ENCODE measurements around the gene ING1.
"Not testable (repeated sequence)": the region's sequence is repeated elsewhere in the genome, so short reads cannot be mapped to it uniquely, and the experiment has no call there.

The ING1 gene

GRCh38 chr13:110719036-110719710, 5.7 kb downstream of the ING1 start:
- no peak for DNase-seq

- DNase-seq = no peak
Measured at GRCh38 chr13:110722971-110723370, 9.5 kb downstream of the ING1 start.

- DNase-seq = no peak
Measured at GRCh38 chr13:110723598-110723997, 10.1 kb downstream of the ING1 start.

GRCh38 chr13:110726153-110726552, 12.7 kb downstream of the ING1 start:
- DNase-seq = not testable (repeated sequence)

- no peak for DNase-seq
Measured at GRCh38 chr13:110726726-110727125, 13.2 kb downstream of the ING1 start.

GRCh38 chr13:110731072-110731471, 17.6 kb downstream of the ING1 start:
- no peak for DNase-seq

- DNase-seq = no peak
Measured at GRCh38 chr13:110734561-110734960, 21.1 kb downstream of the ING1 start.

- DNase-seq = no peak
Measured at GRCh38 chr13:110737555-110737954, 24.1 kb downstream of the ING1 start.

GRCh38 chr13:110743687-110744086, 30.2 kb downstream of the ING1 start:
- DNase-seq = no peak

- no peak for DNase-seq
Measured at GRCh38 chr13:110746438-110746837, 32.9 kb downstream of the ING1 start.

GRCh38 chr13:110748271-110748670, 34.8 kb downstream of the ING1 start:
- no peak for DNase-seq

GRCh38 chr13:110756219-110756631, 42.7 kb downstream of the ING1 start:
- DNase-seq = no peak

GRCh38 chr13:110757296-110757695, 43.8 kb downstream of the ING1 start:
- DNase-seq = no peak

GRCh38 chr13:110758195-110758805, 44.8 kb downstream of the ING1 start:
- no peak for DNase-seq

- no peak for DNase-seq
Measured at GRCh38 chr13:110759710-110760109, 46.2 kb downstream of the ING1 start.

- DNase-seq = no peak
Measured at GRCh38 chr13:110760611-110761010, 47.1 kb downstream of the ING1 start.

- DNase-seq = no peak
Measured at GRCh38 chr13:110766671-110767430, 53.4 kb downstream of the ING1 start.

GRCh38 chr13:110767476-110767875, 54.0 kb downstream of the ING1 start:
- no peak for DNase-seq

- DNase-seq = no peak
Measured at GRCh38 chr13:110769097-110769496, 55.6 kb downstream of the ING1 start.

- no peak for DNase-seq
Measured at GRCh38 chr13:110770678-110771077, 57.2 kb downstream of the ING1 start.

- DNase-seq = no peak
Measured at GRCh38 chr13:110771194-110771593, 57.7 kb downstream of the ING1 start.

GRCh38 chr13:110772091-110772984, 58.8 kb downstream of the ING1 start:
- DNase-seq = no peak

All from AML-193 (cell line).